ENCODE data around the gene INIP.

DNA sequence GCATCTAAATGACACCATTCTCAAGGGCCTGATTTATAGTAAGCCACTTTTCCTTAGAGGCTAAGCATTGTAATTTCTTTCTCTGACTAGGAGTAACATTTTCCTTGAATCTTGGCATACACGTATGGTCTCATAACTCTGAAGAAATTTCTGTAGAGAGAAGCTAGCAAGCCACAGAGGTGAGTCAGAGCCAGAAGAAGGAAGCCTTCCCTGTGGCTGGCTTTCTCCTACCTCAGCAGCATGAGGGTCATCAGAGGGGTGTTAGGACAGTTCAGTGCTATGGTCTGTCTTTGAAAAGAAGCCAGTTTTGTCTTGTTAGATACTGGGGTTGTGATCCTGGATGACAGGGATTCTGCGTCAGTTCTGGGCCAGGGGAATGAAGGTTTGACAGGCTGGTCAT lies 35.8 kb upstream of the INIP start:
- TF ChIP-seq, protein P1, sequence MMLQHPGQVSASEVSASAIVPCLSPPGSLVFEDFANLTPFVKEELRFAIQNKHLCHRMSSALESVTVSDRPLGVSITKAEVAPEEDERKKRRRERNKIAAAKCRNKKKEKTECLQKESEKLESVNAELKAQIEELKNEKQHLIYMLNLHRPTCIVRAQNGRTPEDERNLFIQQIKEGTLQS (IDR thresholded peaks at IDR 0.05) = no peak
- TF ChIP-seq, protein P1 (CRISPR knock-in tag; conservative IDR thresholded peaks at IDR 0.05) = no peak
- TF ChIP-seq POLR2A (conservative IDR thresholded peaks at IDR 0.05) (no peak), ZNF57 (CRISPR knock-in tag; IDR thresholded peaks at IDR 0.05) (no peak), PHF20 (IDR thresholded peaks at IDR 0.05; ENCODE audit: partially characterized antibody) (no peak), BCL6 (CRISPR knock-in tag; IDR thresholded peaks at IDR 0.05) (no peak), POLR2AphosphoS5 (IDR thresholded peaks at IDR 0.05; ENCODE audit: control insufficient read depth, insufficient read depth, low read depth, low read length) (no peak), ZNF274 (IDR thresholded peaks at IDR 0.05; ENCODE audit: borderline replicate concordance, low read depth, low read length) (no peak)
- TF ChIP-seq, protein P2, sequence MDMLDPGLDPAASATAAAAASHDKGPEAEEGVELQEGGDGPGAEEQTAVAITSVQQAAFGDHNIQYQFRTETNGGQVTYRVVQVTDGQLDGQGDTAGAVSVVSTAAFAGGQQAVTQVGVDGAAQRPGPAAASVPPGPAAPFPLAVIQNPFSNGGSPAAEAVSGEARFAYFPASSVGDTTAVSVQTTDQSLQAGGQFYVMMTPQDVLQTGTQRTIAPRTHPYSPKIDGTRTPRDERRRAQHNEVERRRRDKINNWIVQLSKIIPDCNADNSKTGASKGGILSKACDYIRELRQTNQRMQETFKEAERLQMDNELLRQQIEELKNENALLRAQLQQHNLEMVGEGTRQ (CRISPR knock-in tag; IDR thresholded peaks at IDR 0.05) = no peak
- TF ChIP-seq, protein P3, sequence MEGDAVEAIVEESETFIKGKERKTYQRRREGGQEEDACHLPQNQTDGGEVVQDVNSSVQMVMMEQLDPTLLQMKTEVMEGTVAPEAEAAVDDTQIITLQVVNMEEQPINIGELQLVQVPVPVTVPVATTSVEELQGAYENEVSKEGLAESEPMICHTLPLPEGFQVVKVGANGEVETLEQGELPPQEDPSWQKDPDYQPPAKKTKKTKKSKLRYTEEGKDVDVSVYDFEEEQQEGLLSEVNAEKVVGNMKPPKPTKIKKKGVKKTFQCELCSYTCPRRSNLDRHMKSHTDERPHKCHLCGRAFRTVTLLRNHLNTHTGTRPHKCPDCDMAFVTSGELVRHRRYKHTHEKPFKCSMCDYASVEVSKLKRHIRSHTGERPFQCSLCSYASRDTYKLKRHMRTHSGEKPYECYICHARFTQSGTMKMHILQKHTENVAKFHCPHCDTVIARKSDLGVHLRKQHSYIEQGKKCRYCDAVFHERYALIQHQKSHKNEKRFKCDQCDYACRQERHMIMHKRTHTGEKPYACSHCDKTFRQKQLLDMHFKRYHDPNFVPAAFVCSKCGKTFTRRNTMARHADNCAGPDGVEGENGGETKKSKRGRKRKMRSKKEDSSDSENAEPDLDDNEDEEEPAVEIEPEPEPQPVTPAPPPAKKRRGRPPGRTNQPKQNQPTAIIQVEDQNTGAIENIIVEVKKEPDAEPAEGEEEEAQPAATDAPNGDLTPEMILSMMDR (IDR thresholded peaks at IDR 0.05 in 2 of 3, conservative IDR thresholded peaks at IDR 0.05 in 1 of 3; ENCODE audit: insufficient read depth in 2 of 3, low read depth in 1 of 3, low read length in 3 of 3) = no peak
- TF ChIP-seq, protein P4, sequence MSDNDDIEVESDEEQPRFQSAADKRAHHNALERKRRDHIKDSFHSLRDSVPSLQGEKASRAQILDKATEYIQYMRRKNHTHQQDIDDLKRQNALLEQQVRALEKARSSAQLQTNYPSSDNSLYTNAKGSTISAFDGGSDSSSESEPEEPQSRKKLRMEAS (CRISPR knock-in tag; IDR thresholded peaks at IDR 0.05) = no peak
